OCI-LY7 (cell line): ENCODE results near the gene TTC21A. TPM values are rescaled to one million over a fixed set of nuclear protein-coding genes. Genes with fewer than 3 reads are reported as not detected.

Experiments
- BruUV-seq: library from RNA; stranded (reverse); fragments of 400-500 nt; replicated peaks from 2 replicates; lab custom pipeline; 2021; lab: Mats Ljungman, UMichigan
- CTCF ChIA-PET: fragments of 300-600 bp; sonication (Branson Sonifier 250); formaldehyde crosslinking; loops from one replicate; lab custom pipeline; 2022; ENCODE audit warnings: antibody characterized with exemption; ENCODE audit not compliant: unreplicated experiment; lab: Charles Lee
- POLR2A ChIA-PET: fragments of 300-600 bp; sonication (Branson Sonifier 250); formaldehyde crosslinking; loops from one replicate; lab custom pipeline; 2022; ENCODE audit warnings: antibody characterized with exemption; lab: Charles Lee
- DNase-seq: peaks from one replicate; pipeline ENCODE4 v3.0.0-alpha.2; 2015; ENCODE audit warnings: low spot score
- H2AFZ ChIP-seq: fragments of 200-600 bp; sonication (generic), shearing (Covaris generic); 2 replicates; pipeline ENCODE4 v1.6.1; 2014; ENCODE audit warnings: mild to moderate bottlenecking, antibody characterized with exemption, low read length, moderate library complexity
- H3K27ac ChIP-seq: fragments of 200-600 bp; sonication (generic); 2 replicates; pipeline ENCODE4 v1.5.1; 2014; ENCODE audit warnings: mixed run types, low read depth, mild to moderate bottlenecking, moderate library complexity, low read length, inconsistent platforms; ENCODE audit not compliant: poor library complexity, severe bottlenecking
- H3K36me3 ChIP-seq: fragments of 200-600 bp; sonication (generic); 2 replicates; pipeline ENCODE4 v1.6.1; 2014; ENCODE audit warnings: mild to moderate bottlenecking, antibody characterized with exemption, low read length, moderate library complexity, mixed read lengths; ENCODE audit not compliant: insufficient read depth
- H3K4me1 ChIP-seq: fragments of 200-600 bp; sonication (generic); 2 replicates; pipeline ENCODE4 v1.5.1; 2014; ENCODE audit warnings: mild to moderate bottlenecking, low read length; ENCODE audit not compliant: insufficient read depth, poor library complexity, severe bottlenecking
- H3K4me2 ChIP-seq: fragments of 200-600 bp; sonication (generic); 2 replicates; pipeline ENCODE4 v1.6.1; 2014; ENCODE audit warnings: mild to moderate bottlenecking, low read length
- H3K4me3 ChIP-seq: fragments of 200-600 bp; sonication (generic); 2 replicates; pipeline ENCODE4 v1.5.1; 2014; ENCODE audit warnings: mild to moderate bottlenecking, low read depth, low read length; ENCODE audit not compliant: poor library complexity, severe bottlenecking
- H3K79me2 ChIP-seq: fragments of 200-600 bp; sonication (generic); 2 replicates; pipeline ENCODE4 v1.6.1; 2016; ENCODE audit warnings: low read depth, mild to moderate bottlenecking, low read length, moderate library complexity, mixed read lengths; ENCODE audit not compliant: insufficient read depth
- H3K9me2 ChIP-seq: fragments of 200-600 bp; sonication (generic); 2 replicates; pipeline ENCODE4 v1.6.1; 2016; ENCODE audit warnings: mild to moderate bottlenecking, low read length, mixed read lengths; ENCODE audit not compliant: insufficient read depth
- H3K9me3 ChIP-seq: fragments of 200-600 bp; sonication (generic); 2 replicates; pipeline ENCODE4 v1.6.1; 2014; ENCODE audit warnings: mild to moderate bottlenecking, mixed run types, low read length, mixed read lengths
- H4K20me1 ChIP-seq: fragments of 200-600 bp; sonication (generic); 2 replicates; pipeline ENCODE4 v1.6.1; 2014; ENCODE audit warnings: mild to moderate bottlenecking, antibody characterized with exemption, low read length, moderate library complexity, mixed read lengths; ENCODE audit not compliant: insufficient read depth
- EZH2phosphoT487 ChIP-seq: fragments of 200-600 bp; sonication (generic); IDR thresholded peaks from 2 replicates; pipeline ENCODE4 v1.6.1; 2018; ENCODE audit warnings: low read depth, borderline replicate concordance, mild to moderate bottlenecking, mixed run types, antibody characterized with exemption, low read length, moderate library complexity, mixed read lengths
- intact Hi-C: fragments of 100-400 bp; cut with micrococcal nuclease; formaldehyde crosslinking; loops from one replicate; pipeline ENCODE4 v1.10.0; 2022; ENCODE audit not compliant: unreplicated experiment
- total RNA-seq, 2 experiments: library from RNA; depleted of rRNA in 1 of 2; stranded (reverse); fragments of >200 nt in 1 of 2; shearing (Covaris generic) in 1 of 2; gene quantifications; 2 replicates each; pipeline ENCODE4 v1.2.3, GENCODE V29; 2014 to 2022
- TF ChIP-seq, protein P1 (sequence below): fragments of 200-600 bp; sonication (generic); conservative IDR thresholded peaks from 2 replicates; pipeline ENCODE4 v1.5.1; 2014; ENCODE audit warnings: mild to moderate bottlenecking, antibody characterized with exemption, low read length, moderate library complexity, mixed read lengths

TTC21A gene
- total RNA-seq, 2 experiments from 2014 or later, result 12.8 to 27.1 TPM

DNA sequence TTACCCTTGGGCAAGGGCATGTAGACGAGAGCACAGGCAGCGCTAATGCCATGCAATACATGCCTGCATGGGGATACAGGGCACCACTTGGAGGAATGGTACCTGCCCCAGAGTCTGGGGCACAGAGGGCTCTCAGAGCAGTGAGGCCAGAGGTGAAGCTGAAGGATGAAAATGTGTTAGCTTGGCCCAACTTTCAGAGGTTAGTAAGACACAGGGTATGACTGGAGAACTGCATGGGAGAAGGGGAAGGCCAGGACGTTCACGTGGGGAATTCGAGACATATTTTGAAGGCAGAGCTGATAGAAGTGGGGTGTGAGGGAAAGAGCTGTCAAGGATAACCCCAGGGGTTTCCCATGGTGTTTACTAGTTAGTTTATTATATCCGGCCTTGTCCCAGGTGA lies 26.3 kb downstream of the TTC21A start:
- H4K20me1 ChIP-seq, result no peaks in the 10 kb centered on the region
- intact Hi-C loops, result no loop called here
- no peaks in the 10 kb centered on the region for H3K9me3 ChIP-seq
- no peak for DNase-seq
- H3K4me2 ChIP-seq, result no peak overlapping the region
- no peaks in the 10 kb centered on the region for H3K4me1 ChIP-seq
- H3K36me3 ChIP-seq, result peaks cover 17% of the 10 kb centered on the region
- ChIA-PET POLR2A (interaction anchor here (0.8 to 0.9 kb wide), 2 partner anchors 12 to 15 kb away, joined by 3 to 4 read pairs; no protein-coding TSS in a partner anchor), CTCF (interaction anchor here (0.9 kb wide), 1 partner anchor 149 kb away, joined by 3 read pairs; no protein-coding TSS in a partner anchor)
- no peak overlapping the region for H3K4me3 ChIP-seq
- H3K27ac ChIP-seq, result no peak overlapping the region
- no peaks in the 10 kb centered on the region for H3K79me2 ChIP-seq
- no peaks in the 10 kb centered on the region for H3K9me2 ChIP-seq
- H2AFZ ChIP-seq, result no peak overlapping the region
- no TSS peak for BruUV-seq
- TF ChIP-seq, protein P1, sequence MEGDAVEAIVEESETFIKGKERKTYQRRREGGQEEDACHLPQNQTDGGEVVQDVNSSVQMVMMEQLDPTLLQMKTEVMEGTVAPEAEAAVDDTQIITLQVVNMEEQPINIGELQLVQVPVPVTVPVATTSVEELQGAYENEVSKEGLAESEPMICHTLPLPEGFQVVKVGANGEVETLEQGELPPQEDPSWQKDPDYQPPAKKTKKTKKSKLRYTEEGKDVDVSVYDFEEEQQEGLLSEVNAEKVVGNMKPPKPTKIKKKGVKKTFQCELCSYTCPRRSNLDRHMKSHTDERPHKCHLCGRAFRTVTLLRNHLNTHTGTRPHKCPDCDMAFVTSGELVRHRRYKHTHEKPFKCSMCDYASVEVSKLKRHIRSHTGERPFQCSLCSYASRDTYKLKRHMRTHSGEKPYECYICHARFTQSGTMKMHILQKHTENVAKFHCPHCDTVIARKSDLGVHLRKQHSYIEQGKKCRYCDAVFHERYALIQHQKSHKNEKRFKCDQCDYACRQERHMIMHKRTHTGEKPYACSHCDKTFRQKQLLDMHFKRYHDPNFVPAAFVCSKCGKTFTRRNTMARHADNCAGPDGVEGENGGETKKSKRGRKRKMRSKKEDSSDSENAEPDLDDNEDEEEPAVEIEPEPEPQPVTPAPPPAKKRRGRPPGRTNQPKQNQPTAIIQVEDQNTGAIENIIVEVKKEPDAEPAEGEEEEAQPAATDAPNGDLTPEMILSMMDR, result no peak
- TF ChIP-seq EZH2phosphoT487, result no peak

DNA sequence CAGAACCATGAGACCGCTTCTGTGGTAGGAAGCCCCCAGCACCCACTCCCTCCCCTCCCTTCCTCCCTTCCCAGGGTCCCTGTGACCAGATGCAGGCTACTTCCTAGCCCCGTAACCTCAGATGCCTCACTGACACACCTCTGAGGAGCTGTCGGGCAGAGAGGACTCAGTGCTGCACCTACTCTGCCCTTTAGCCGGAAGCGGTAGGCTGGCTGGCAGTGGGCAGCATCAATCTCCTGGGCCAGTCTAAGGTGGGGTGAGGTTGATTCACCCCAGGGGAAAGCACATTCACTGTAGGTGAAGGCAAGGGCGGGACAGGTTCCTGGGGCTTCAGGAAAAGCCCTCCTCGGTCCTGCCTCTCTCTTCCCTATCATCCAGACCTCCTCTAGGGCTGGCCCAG lies 26.8 kb downstream of the TTC21A start:
- no peak overlapping the region for H2AFZ ChIP-seq
- H3K79me2 ChIP-seq, result no peaks in the 10 kb centered on the region
- no peak overlapping the region for H3K27ac ChIP-seq
- ChIA-PET POLR2A (interaction anchor here (0.8 kb wide), 1 partner anchor 15 kb away, joined by 3 read pairs; no protein-coding TSS in a partner anchor), CTCF (no interaction called here)
- TF ChIP-seq, protein P1, result no peak
- no peak for TF ChIP-seq EZH2phosphoT487
- no TSS peak for BruUV-seq
- no peaks in the 10 kb centered on the region for H3K4me1 ChIP-seq
- no peak overlapping the region for H3K4me2 ChIP-seq
- no peak for DNase-seq
- H4K20me1 ChIP-seq, result no peaks in the 10 kb centered on the region
- peaks cover 20% of the 10 kb centered on the region for H3K36me3 ChIP-seq
- intact Hi-C loops, result no loop called here
- H3K4me3 ChIP-seq, result no peak overlapping the region
- H3K9me2 ChIP-seq, result no peaks in the 10 kb centered on the region
- H3K9me3 ChIP-seq, result no peaks in the 10 kb centered on the region

GRCh38 chr3:39135170-39135805 lies 27.8 kb downstream of the TTC21A start:
- TF ChIP-seq EZH2phosphoT487, result no peak
- TF ChIP-seq, protein P1, result no peak
- Histone ChIP-seq H4K20me1 (no peaks in the 10 kb centered on the region), H3K9me2 (no peaks in the 10 kb centered on the region), H3K4me2 (no peak overlapping the region), H3K9me3 (no peaks in the 10 kb centered on the region), H3K36me3 (peaks cover 28% of the 10 kb centered on the region), H3K27ac (no peak overlapping the region), H3K4me1 (no peaks in the 10 kb centered on the region), H3K4me3 (no peak overlapping the region), H2AFZ (no peak overlapping the region), H3K79me2 (no peaks in the 10 kb centered on the region)
- intact Hi-C loops, result no loop called here
- POLR2A ChIA-PET, result interaction anchor here (0.9 kb wide), 1 partner anchor 12 kb away, joined by 4 read pairs; no protein-coding TSS in a partner anchor
- CTCF ChIA-PET, result no interaction called here
- no peak for DNase-seq
- no TSS peak for BruUV-seq
